HG02852 (cell line): Measurements from ENCODE around the gene NT5DC4.
A peak's percentile ranks its signal among the peaks of the same experiment; 100 is the strongest.

Experiments
- ATAC-seq: cut with Tn5 transposase; IDR thresholded peaks from one replicate; pipeline ENCODE4 v1.9.1; 2021; ENCODE audit warnings: mild to moderate bottlenecking, moderate library complexity; ENCODE audit not compliant: unreplicated experiment

NT5DC4 gene

DNA sequence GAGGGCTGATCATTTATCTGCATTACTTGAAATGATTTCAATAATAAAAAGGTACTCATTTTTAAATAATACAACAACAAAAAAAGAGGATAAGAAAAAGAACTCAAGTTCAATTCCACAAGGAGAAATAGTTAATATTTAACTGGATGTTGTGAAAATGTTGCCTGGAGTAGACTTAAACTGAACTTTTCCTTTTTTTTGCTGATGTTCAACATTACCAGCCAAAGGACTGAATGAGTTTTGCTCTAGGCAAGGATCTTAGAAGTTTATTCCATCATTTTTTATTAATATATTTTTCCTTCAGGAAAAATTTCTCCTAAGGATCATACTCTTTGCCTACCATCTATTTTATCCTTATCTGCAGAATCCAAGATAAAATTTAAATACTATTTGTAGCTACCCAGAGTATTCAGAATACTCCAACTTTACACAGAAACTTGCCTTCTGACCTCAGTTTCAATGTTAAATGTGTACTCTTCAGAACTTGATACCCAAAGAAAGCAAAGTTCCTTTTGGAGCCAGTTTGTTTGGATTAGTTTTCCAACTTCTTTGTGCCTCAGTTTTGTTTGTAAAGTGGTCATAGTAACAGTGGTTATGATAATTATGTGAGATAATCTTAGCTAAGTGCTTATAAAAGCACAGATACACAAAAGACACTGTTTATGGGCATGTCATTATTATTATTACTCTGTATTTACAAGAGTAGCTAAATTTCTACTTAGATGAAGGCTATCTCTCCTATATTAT, 30.8 kb downstream of the NT5DC4 start:
- ATAC-seq = no peak

DNA sequence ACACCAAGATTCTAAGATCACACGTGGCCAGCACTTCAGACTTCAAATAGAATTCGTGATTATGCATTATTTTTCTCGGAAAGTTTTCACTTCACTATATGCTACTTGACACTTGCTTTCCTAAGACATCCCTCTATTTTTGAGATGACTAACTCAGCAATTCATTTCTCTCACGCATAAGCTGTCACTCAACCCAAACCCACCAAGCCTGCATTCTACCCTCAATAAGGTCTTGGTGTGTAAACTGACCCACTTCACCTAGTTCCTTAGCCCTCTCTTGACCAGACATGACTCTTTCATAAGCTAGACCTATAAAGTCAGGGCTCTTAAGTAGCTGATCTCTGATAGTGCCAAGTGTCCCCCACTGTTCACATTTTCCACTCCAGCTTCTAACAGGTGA, 31.8 kb downstream of the NT5DC4 start:
- no peak for ATAC-seq

DNA sequence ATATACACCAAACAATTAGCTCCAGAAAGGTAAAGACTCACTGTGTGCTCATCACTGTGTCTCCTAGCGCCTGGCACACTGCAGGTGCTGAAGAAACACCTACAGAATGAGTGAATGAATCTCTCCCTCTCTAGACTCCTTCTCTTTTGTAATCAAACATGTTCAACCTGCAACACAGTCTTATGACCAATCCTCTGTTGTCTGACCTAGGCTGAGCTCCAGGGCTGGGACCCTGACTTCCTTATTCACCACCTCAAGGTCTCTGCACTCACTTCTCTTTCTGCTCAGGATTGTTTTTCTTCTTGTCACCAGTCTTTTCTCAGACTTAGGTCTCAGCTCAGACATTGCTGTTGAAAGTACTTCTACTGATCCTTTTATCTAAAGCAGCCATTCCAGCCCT, 33.7 kb downstream of the NT5DC4 start:
- no peak for ATAC-seq

DNA sequence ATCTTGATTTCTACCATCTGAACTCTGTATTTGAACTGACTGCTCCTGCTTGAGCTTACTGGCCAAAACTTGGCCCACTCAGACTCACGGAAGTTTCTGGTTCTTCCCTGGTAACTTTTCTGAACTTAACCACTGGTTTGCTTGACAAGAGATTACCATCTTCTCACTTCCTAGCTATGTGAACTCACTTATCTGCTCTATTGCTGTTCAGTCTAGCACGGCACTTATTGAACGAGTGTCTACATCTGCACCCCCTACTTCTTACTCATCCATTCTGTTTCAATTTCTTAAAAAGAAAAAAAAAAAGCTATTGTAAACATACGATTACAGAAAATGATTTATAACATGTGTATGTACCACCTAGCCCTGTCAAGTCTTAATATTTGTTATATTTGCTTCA, 34.6 kb downstream of the NT5DC4 start:
- no peak for ATAC-seq

GRCh38 chr2:112756207-112756606, 35.4 kb downstream of the NT5DC4 start:
- no peak for ATAC-seq

GRCh38 chr2:112757265-112757664, 36.4 kb downstream of the NT5DC4 start:
- ATAC-seq = no peak

DNA sequence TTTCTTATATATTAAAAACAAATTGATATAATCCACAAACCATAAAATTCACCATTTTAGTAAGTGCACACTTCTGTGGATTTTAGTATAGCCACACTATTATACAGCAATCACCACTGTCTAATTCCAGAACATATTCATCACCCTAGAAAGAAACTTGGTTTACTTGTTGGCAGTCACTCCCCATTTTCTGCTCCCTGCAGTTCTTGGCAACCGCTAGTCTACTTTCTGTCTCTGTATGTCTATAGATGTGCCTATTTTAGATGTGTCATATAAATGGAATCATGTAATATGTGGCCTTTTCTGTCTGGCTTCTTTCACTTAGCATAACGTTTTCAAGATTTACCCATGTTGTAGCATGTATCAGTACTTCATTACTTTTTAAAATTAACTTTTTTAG, 37.9 kb downstream of the NT5DC4 start:
- no peak for ATAC-seq

DNA sequence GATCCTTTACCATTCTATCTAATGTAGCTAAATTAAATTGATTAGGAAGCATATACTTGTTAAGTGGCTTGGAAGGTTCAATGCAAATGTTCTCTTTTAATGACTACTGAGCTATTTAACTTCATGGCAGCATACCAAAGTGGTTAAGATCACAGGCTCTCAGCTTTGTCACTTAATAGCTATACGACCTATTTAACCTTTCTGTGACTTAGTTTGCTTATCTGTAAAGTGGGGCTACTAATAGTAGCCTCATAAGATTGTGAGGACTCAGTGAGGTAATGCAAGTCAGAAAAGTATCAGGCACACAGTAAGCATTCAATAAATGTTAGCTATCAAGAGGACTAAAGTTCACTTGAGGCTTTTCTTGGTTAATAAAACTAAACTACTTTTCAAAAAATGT, 39.3 kb downstream of the NT5DC4 start:
- no peak for ATAC-seq

GRCh38 chr2:112762276-112762675, 41.5 kb downstream of the NT5DC4 start:
- ATAC-seq = no peak

GRCh38 chr2:112764071-112765044, 43.5 kb downstream of the NT5DC4 start, which contains the start of gene CKAP2L:
Gene CKAP2L (minus strand): TSS chr2:112764609. CDS start chr2:112764598, 11 bp downstream.
- peak; percentile 95 for ATAC-seq

- ATAC-seq = no peak
Observed at GRCh38 chr2:112765251-112765650, 44.4 kb downstream of the NT5DC4 start.

- no peak for ATAC-seq
Observed at GRCh38 chr2:112767693-112768330, 47.0 kb downstream of the NT5DC4 start.

- no peak for ATAC-seq
Observed at GRCh38 chr2:112768432-112768831, 47.6 kb downstream of the NT5DC4 start.

- ATAC-seq = no peak
Observed at GRCh38 chr2:112772322-112772721, 51.5 kb downstream of the NT5DC4 start.

DNA sequence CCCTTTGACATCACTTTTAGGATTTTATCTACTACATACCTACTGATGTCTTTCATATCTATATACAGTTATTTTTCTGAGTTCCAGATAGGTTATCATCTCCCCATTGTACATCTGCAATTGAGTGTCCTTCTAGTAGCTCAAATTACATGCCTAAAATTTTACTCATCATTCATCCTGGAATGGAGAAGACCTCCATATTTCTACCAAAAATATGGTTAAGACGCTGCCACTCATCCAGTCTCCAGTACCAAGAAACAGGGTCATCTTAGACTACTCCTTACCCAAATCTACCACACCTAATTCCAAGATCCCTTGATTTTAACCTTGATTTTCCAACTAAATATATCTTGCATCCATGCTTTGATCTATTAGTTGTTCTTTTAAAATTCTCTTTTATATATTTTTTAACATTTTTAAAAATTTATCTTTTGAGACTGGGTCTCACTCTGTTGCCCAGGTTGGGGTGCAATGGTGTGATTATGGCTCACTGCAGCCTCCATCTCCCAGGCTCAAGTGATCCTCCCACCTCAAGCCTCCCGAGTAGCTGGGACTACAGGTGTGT, 52.2 kb downstream of the NT5DC4 start:
- no peak for ATAC-seq

GRCh38 chr2:112773556-112773955, 52.7 kb downstream of the NT5DC4 start:
- no peak for ATAC-seq

DNA sequence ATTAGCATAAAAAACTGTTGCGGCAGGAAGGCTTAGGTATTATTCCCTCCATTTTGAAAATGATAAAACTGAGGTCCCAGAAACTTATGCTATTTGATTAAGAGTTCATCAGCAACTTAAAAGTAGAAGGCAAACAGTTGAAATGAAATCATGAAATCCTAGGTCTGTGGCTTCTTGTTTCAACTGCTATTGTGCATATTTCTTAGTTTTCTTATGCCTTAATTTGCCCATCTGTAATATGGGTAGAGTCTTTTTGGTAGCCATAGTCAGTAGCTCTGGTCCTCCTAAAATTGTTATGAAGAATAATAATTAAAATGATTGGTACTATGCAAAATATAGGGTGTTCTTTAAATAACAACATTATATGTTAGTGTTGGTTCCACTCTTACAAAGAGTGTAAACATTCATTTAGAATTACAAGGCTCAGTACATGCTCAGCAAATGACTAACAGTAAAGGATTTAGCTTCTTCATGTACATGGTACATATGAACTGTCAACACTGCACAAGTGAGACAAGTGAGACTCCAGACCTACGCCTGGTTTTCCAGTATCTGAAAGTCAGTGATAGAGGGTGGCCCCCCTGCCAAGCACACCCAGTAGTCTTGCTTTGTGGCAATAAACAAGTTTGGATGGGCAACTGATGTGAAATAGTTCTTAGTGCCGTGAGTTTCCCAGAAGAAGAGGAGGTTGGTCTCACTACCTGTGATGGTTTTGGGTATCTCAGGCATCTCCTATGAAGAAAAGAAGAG, 53.9 kb downstream of the NT5DC4 start:
- no peak for ATAC-seq

DNA sequence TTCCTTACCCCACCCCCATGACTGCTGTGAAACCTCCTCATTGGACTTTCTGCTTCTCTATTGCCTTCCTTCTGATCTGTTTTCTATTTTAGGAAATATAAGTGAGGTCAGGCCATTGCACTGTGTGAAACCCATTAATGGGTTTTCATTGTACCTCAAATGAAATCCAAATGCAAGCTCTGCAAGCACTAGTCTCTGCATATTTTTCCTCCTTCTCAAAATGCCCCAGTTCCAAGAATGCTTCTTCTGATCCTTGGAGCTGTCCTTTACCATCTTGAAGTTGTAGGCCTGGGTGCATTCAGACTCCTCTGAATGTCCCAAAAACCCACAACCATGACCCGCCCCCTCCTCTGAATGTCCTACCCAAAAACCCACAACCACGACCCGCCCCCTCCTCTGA, 55.3 kb downstream of the NT5DC4 start:
- no peak for ATAC-seq

- no peak for ATAC-seq
Observed at GRCh38 chr2:112777036-112777435, 56.2 kb downstream of the NT5DC4 start.

GRCh38 chr2:112779598-112779997, 58.8 kb downstream of the NT5DC4 start:
- no peak for ATAC-seq
